Vagina (tissue), 2 donors: ENCODE data around the gene E2F7. TPM values are rescaled to one million over a fixed set of nuclear protein-coding genes. Genes with fewer than 3 reads are reported as not detected.

Source experiments
- DNase-seq, 2 donors: peaks; one replicate each; pipeline ENCODE4 v3.0.0-alpha.2; 2017; ENCODE audit errors: extremely low spot score in 2 of 2
- H3K27ac ChIP-seq: fragments of 200-600 bp; sonication (generic); one replicate; pipeline ENCODE4 v1.5.1; 2019
- H3K27me3 ChIP-seq: fragments of 200-600 bp; sonication (generic); one replicate; pipeline ENCODE4 v1.5.1; 2019
- H3K36me3 ChIP-seq, 2 donors: fragments of 200-600 bp; sonication (generic); one replicate each; pipeline ENCODE4 v1.5.1; 2017 to 2019
- H3K4me1 ChIP-seq: fragments of 200-600 bp; sonication (generic); one replicate; pipeline ENCODE4 v1.5.1; 2019
- H3K4me3 ChIP-seq, 2 donors: fragments of 200-600 bp; sonication (generic); 1 replicate in 1 of 2; 2 replicates in 1 of 2; pipeline ENCODE4 v1.5.1; 2016 to 2019
- H3K9me3 ChIP-seq: fragments of 200-600 bp; sonication (generic); one replicate; pipeline ENCODE4 v1.5.1; 2019
- CTCF ChIP-seq, 3 experiments: fragments of 450-650 bp in 2 of 3; fragments of 200-600 bp in 1 of 3; sonication (generic) in 1 of 3; IDR thresholded peaks; one replicate each; pipeline ENCODE4 v1.5.1; 2017 to 2019; ENCODE audit warnings: antibody characterized with exemption in 3 of 3, mild to moderate bottlenecking in 2 of 3, moderate library complexity in 2 of 3
- POLR2A ChIP-seq, 2 donors: fragments of 450-650 bp; IDR thresholded peaks; one replicate each; pipeline ENCODE4 v1.6.1; 2017; ENCODE audit warnings: antibody characterized with exemption in 2 of 2, mild to moderate bottlenecking in 2 of 2, moderate library complexity in 2 of 2
- POLR2AphosphoS5 ChIP-seq, 2 donors: sonication (generic); formaldehyde crosslinking; IDR thresholded peaks; one replicate each; pipeline ENCODE4 v1.9.0; 2017; ENCODE audit warnings: antibody characterized with exemption in 2 of 2, mild to moderate bottlenecking in 2 of 2, low read depth in 1 of 2; ENCODE audit not compliant: insufficient read depth in 1 of 2
- intact Hi-C: fragments of 100-400 bp; cut with DNase I; formaldehyde crosslinking; loops from one replicate; pipeline ENCODE4 v1.15.1; 2023
- total RNA-seq: library from RNA; depleted of rRNA; stranded (reverse); fragments of >200 nt; gene quantifications from one replicate; pipeline ENCODE4 v1.2.3, GENCODE V29; 2016

The E2F7 gene
- total RNA-seq, 1 donor from 2014 or later: 2.2 TPM

GRCh38 chr12:77046468-77046867, 18.9 kb downstream of the E2F7 start:
- Histone ChIP-seq H3K27ac (no peak overlapping the region), H3K4me3 (no peak overlapping the region), H3K36me3 (no peaks in the 10 kb centered on the region), H3K27me3 (no peaks in the 10 kb centered on the region), H3K9me3 (no peaks in the 10 kb centered on the region), H3K4me1 (no peaks in the 10 kb centered on the region)
- no peak for DNase-seq
- intact Hi-C loops: no loop called here
- TF ChIP-seq CTCF (IDR thresholded peaks at IDR 0.05) (no peak), POLR2A (IDR thresholded peaks at IDR 0.05) (no peak), POLR2AphosphoS5 (IDR thresholded peaks at IDR 0.05; ENCODE audit: insufficient read depth in 1 of 2, low read depth in 1 of 2) (no peak)

- Histone ChIP-seq H3K27ac (no peak overlapping the region), H3K27me3 (no peaks in the 10 kb centered on the region), H3K36me3 (no peaks in the 10 kb centered on the region), H3K4me3 (no peak overlapping the region), H3K9me3 (no peaks in the 10 kb centered on the region), H3K4me1 (no peaks in the 10 kb centered on the region)
- no peak for DNase-seq
- TF ChIP-seq POLR2AphosphoS5 (IDR thresholded peaks at IDR 0.05; ENCODE audit: insufficient read depth in 1 of 2, low read depth in 1 of 2): no peak
- TF ChIP-seq POLR2A (IDR thresholded peaks at IDR 0.05): no peak
- TF ChIP-seq CTCF (IDR thresholded peaks at IDR 0.05): no peak
- intact Hi-C loops: no loop called here
Observed at GRCh38 chr12:77045183-77045582, 20.2 kb downstream of the E2F7 start.

GRCh38 chr12:77044721-77045120, 20.6 kb downstream of the E2F7 start:
- H3K9me3 ChIP-seq: no peaks in the 10 kb centered on the region
- TF ChIP-seq POLR2A (IDR thresholded peaks at IDR 0.05) (no peak), POLR2AphosphoS5 (IDR thresholded peaks at IDR 0.05; ENCODE audit: insufficient read depth in 1 of 2, low read depth in 1 of 2) (no peak), CTCF (IDR thresholded peaks at IDR 0.05) (no peak)

GRCh38 chr12:77042833-77043232, 22.5 kb downstream of the E2F7 start:
- intact Hi-C loops: no loop called here
- Histone ChIP-seq H3K9me3 (no peaks in the 10 kb centered on the region), H3K4me3 (no peak overlapping the region), H3K27me3 (no peaks in the 10 kb centered on the region), H3K27ac (no peak overlapping the region), H3K36me3 (no peaks in the 10 kb centered on the region), H3K4me1 (no peaks in the 10 kb centered on the region)
- no peak for TF ChIP-seq POLR2AphosphoS5 (IDR thresholded peaks at IDR 0.05; ENCODE audit: insufficient read depth in 1 of 2, low read depth in 1 of 2)
- no peak for DNase-seq

More at GRCh38 chr12:77044721-77045120, 20.6 kb downstream of the E2F7 start:
- no peak for DNase-seq
- Histone ChIP-seq H3K36me3 (no peaks in the 10 kb centered on the region), H3K4me1 (no peaks in the 10 kb centered on the region), H3K4me3 (no peak overlapping the region), H3K27ac (no peak overlapping the region), H3K27me3 (no peaks in the 10 kb centered on the region)
- intact Hi-C loops: no loop called here

- no peak for TF ChIP-seq CTCF (IDR thresholded peaks at IDR 0.05)
- no peak for TF ChIP-seq POLR2A (IDR thresholded peaks at IDR 0.05)
- no peaks in the 10 kb centered on the region for H3K36me3 ChIP-seq
- no peak overlapping the region for H3K4me3 ChIP-seq
- H3K27ac ChIP-seq: no peak overlapping the region
- DNase-seq: no peak
- no peaks in the 10 kb centered on the region for H3K27me3 ChIP-seq
- H3K4me1 ChIP-seq: no peaks in the 10 kb centered on the region
- H3K9me3 ChIP-seq: no peaks in the 10 kb centered on the region
- intact Hi-C loops: no loop called here
Observed at GRCh38 chr12:77040231-77040630, 25.1 kb downstream of the E2F7 start.

GRCh38 chr12:77035226-77035625, 30.1 kb downstream of the E2F7 start:
- Histone ChIP-seq H3K9me3 (no peaks in the 10 kb centered on the region), H3K27me3 (no peaks in the 10 kb centered on the region), H3K4me1 (no peaks in the 10 kb centered on the region), H3K27ac (no peak overlapping the region), H3K4me3 (no peak overlapping the region), H3K36me3 (no peaks in the 10 kb centered on the region)
- no peak for DNase-seq
- no peak for TF ChIP-seq CTCF (IDR thresholded peaks at IDR 0.05)
- TF ChIP-seq POLR2A (IDR thresholded peaks at IDR 0.05): no peak
- TF ChIP-seq POLR2AphosphoS5 (IDR thresholded peaks at IDR 0.05; ENCODE audit: insufficient read depth in 1 of 2, low read depth in 1 of 2): no peak
- intact Hi-C loops: no loop called here
